ENCODE measurements around the gene SEPTIN1. TPM values are rescaled to one million over a fixed set of nuclear protein-coding genes. Genes with fewer than 3 reads are reported as not detected.
A peak's percentile ranks its signal among the peaks of the same experiment; 100 is the strongest.

The SEPTIN1 gene
- total RNA-seq, 1 experiment from 2014 or later: 1.4 TPM

GRCh38 chr16:30395992-30396585 is 13.7 kb upstream of the SEPTIN1 start:
- Histone ChIP-seq H4K91ac (ENCODE audit: insufficient read length, low read depth, low read length) (no peak overlapping the region), H3K27ac (ENCODE audit: insufficient read length, low read depth, low read length) (no peak overlapping the region), H2BK15ac (ENCODE audit: low read depth, low read length) (no peak overlapping the region), H2BK20ac (ENCODE audit: low read depth, low read length, poor library complexity, severe bottlenecking) (no peak overlapping the region), H4K8ac (replicated peaks; ENCODE audit: insufficient read length, low read depth, low read length) (no peak overlapping the region), H3K4ac (ENCODE audit: low read depth, low read length) (no peak overlapping the region), H3K9ac (ENCODE audit: extremely low read depth, insufficient read length, low read length) (peak overlapping the region; percentile 68), H3K79me1 (ENCODE audit: insufficient read depth, low read depth, low read length, poor library complexity, severe bottlenecking) (no peaks in the 10 kb centered on the region), H3K14ac (ENCODE audit: insufficient read depth, low read length) (peak overlapping the region; percentile 4), H2BK5ac (ENCODE audit: insufficient read length, low read length) (no peak overlapping the region), H3K79me2 (ENCODE audit: insufficient read depth, low read length) (peaks cover 4% of the 10 kb centered on the region; the same call in 1 of the 2 replicates), H3K23me2 (ENCODE audit: insufficient read length, low read depth, low read length, poor library complexity, severe bottlenecking) (peaks cover 22% of the 10 kb centered on the region), H2AK5ac (ENCODE audit: insufficient read length, low read length) (no peak overlapping the region), H2BK120ac (ENCODE audit: low read depth, low read length, poor library complexity, severe bottlenecking) (no peak overlapping the region), H3K27me3 (ENCODE audit: insufficient read depth, low read length) (no peaks in the 10 kb centered on the region), H3K56ac (ENCODE audit: insufficient read length, low read depth, low read length) (no peak overlapping the region), H3K18ac (ENCODE audit: insufficient read length, low read depth, low read length) (no peak overlapping the region), H3K23ac (ENCODE audit: insufficient read length, low read depth, low read length) (no peak overlapping the region), H3K4me1 (ENCODE audit: insufficient read depth, low read length) (no peaks in the 10 kb centered on the region; the same call in 1 of the 2 replicates), H2AFZ (ENCODE audit: low read length) (no peak overlapping the region), H4K5ac (ENCODE audit: insufficient read length, low read depth, low read length) (no peak overlapping the region), H3T11ph (ENCODE audit: low read length) (no peak overlapping the region), H3K4me2 (ENCODE audit: insufficient read depth, insufficient read length, low read length) (peak overlapping the region; percentile 88), H4K20me1 (ENCODE audit: control insufficient read depth, insufficient read depth, insufficient read length) (no peaks in the 10 kb centered on the region), H2BK12ac (ENCODE audit: insufficient read length, low read depth, low read length) (no peak overlapping the region), H3K9me3 (ENCODE audit: control insufficient read depth, low read depth, low read length) (no peaks in the 10 kb centered on the region)
- peak overlapping the region; percentile 14 to 70 (median 39) for H3K27ac Mint-ChIP-seq
- no peak for DNase-seq
- peak overlapping the region; percentile 90 to 91 for H3K4me3 Mint-ChIP-seq
- no peaks in the 10 kb centered on the region; a peak in 1 of 5 replicates for H3K9me3 Mint-ChIP-seq
- WGBS (ENCODE audit: extremely low coverage, insufficient read length, low lambda C conversion rate): no CpG with 5 or more reads among the region's 13 CpGs
- TF ChIP-seq, protein P1, sequence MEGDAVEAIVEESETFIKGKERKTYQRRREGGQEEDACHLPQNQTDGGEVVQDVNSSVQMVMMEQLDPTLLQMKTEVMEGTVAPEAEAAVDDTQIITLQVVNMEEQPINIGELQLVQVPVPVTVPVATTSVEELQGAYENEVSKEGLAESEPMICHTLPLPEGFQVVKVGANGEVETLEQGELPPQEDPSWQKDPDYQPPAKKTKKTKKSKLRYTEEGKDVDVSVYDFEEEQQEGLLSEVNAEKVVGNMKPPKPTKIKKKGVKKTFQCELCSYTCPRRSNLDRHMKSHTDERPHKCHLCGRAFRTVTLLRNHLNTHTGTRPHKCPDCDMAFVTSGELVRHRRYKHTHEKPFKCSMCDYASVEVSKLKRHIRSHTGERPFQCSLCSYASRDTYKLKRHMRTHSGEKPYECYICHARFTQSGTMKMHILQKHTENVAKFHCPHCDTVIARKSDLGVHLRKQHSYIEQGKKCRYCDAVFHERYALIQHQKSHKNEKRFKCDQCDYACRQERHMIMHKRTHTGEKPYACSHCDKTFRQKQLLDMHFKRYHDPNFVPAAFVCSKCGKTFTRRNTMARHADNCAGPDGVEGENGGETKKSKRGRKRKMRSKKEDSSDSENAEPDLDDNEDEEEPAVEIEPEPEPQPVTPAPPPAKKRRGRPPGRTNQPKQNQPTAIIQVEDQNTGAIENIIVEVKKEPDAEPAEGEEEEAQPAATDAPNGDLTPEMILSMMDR (conservative IDR thresholded peaks at IDR 0.05): no peak
- peaks cover 9 to 33% (median 20%) of the 10 kb centered on the region in 3 experiments; a peak in 6 of 7 replicates for H3K36me3 Mint-ChIP-seq (ENCODE audit: insufficient read depth in 1 of 3, low read depth in 3 of 3)
- H3K27me3 Mint-ChIP-seq (ENCODE audit: low read depth): peaks cover 2% of the 10 kb centered on the region
- peaks cover 29 to 42% of the 10 kb centered on the region in 2 experiments for H3K4me1 Mint-ChIP-seq
